Central memory CD8-positive, alpha-beta T cell (primary cell): ENCODE measurements around the gene KRTAP21-2.
"Not testable (repeated sequence)": the region's sequence is repeated elsewhere in the genome, so short reads cannot be mapped to it uniquely, and the experiment has no call there.

Experiments
- ATAC-seq: fragments of 150-1000 bp; cut with Tn5 transposase; replicated peaks from 2 replicates; pipeline ENCODE4 v1.10.0; 2022; ENCODE audit warnings: mild to moderate bottlenecking, moderate FRiP score, moderate number of reproducible peaks; ENCODE audit not compliant: poor library complexity, severe bottlenecking; ENCODE audit errors: extremely low read depth
- DNase-seq, 2 donors: peaks; one replicate each; pipeline ENCODE4 v3.0.0; 2021; ENCODE audit warnings: low spot score in 2 of 2
- H3K27ac Mint-ChIP-seq: one replicate; pipeline ENCODE4 v1.8.0; 2022; ENCODE audit warnings: low read depth, mild to moderate bottlenecking, moderate library complexity, mixed read lengths
- H3K27me3 Mint-ChIP-seq: one replicate; pipeline ENCODE4 v1.8.0; 2022; ENCODE audit warnings: mixed read lengths
- H3K36me3 Mint-ChIP-seq: one replicate; pipeline ENCODE4 v1.8.0; 2022; ENCODE audit warnings: mild to moderate bottlenecking, moderate library complexity, mixed read lengths; ENCODE audit not compliant: insufficient read depth
- H3K4me1 Mint-ChIP-seq: one replicate; pipeline ENCODE4 v1.8.0; 2022; ENCODE audit warnings: mixed read lengths
- H3K4me3 Mint-ChIP-seq: one replicate; pipeline ENCODE4 v1.8.0; 2022; ENCODE audit warnings: mild to moderate bottlenecking, moderate library complexity, mixed read lengths
- H3K9me3 Mint-ChIP-seq: one replicate; pipeline ENCODE4 v1.8.0; 2022; ENCODE audit warnings: mixed read lengths

KRTAP21-2 gene

GRCh38 chr21:30747159-30747558, at the start of gene KRTAP21-2:
TSS of gene KRTAP21-2 (minus strand) at chr21:30747259. CDS start at chr21:30747202, 57 bp downstream.
- Mint-ChIP-seq H3K36me3 (no peaks in the 10 kb centered on the region), H3K4me1 (no peaks in the 10 kb centered on the region), H3K4me3 (no peak within 1 kb of the TSS), H3K9me3 (peaks cover 4% of the 10 kb centered on the region), H3K27me3 (no peaks in the 10 kb centered on the region), H3K27ac (no peak within 1 kb of the TSS)
- ATAC-seq (no peak), DNase-seq (no peak)

GRCh38 chr21:30793581-30794314, 46.7 kb upstream of the KRTAP21-2 start:
- H3K36me3 Mint-ChIP-seq, result no peaks in the 10 kb centered on the region
- H3K4me3 Mint-ChIP-seq, result no peak overlapping the region
- no peaks in the 10 kb centered on the region for H3K27me3 Mint-ChIP-seq
- DNase-seq (no peak), ATAC-seq (no peak)
- no peak overlapping the region for H3K27ac Mint-ChIP-seq
- no peaks in the 10 kb centered on the region for H3K9me3 Mint-ChIP-seq
- no peaks in the 10 kb centered on the region for H3K4me1 Mint-ChIP-seq

- Mint-ChIP-seq H3K9me3 (no peaks in the 10 kb centered on the region), H3K36me3 (peaks cover 3% of the 10 kb centered on the region), H3K27me3 (peaks cover 5% of the 10 kb centered on the region), H3K4me3 (no peak overlapping the region), H3K4me1 (no peaks in the 10 kb centered on the region), H3K27ac (no peak overlapping the region)
- DNase-seq (no peak), ATAC-seq (no peak)
These were observed 32.2 kb upstream of the KRTAP21-2 start for GRCh38 chr21:30779249-30779648.

GRCh38 chr21:30769724-30770431, 22.8 kb upstream of the KRTAP21-2 start:
- Mint-ChIP-seq H3K4me3 (no peak overlapping the region), H3K4me1 (no peaks in the 10 kb centered on the region), H3K27me3 (peaks cover 7% of the 10 kb centered on the region), H3K27ac (no peak overlapping the region), H3K36me3 (no peaks in the 10 kb centered on the region), H3K9me3 (no peaks in the 10 kb centered on the region)
- ATAC-seq, result no peak
- no peak for DNase-seq

- no peak overlapping the region for H3K4me3 Mint-ChIP-seq
- peaks cover 5% of the 10 kb centered on the region for H3K9me3 Mint-ChIP-seq
- no peaks in the 10 kb centered on the region for H3K36me3 Mint-ChIP-seq
- peaks cover 11% of the 10 kb centered on the region for H3K27me3 Mint-ChIP-seq
- H3K4me1 Mint-ChIP-seq, result no peaks in the 10 kb centered on the region
- ATAC-seq, result no peak
- no peak overlapping the region for H3K27ac Mint-ChIP-seq
- no peak for DNase-seq
These were observed 13.7 kb upstream of the KRTAP21-2 start for GRCh38 chr21:30760776-30761175.

- Mint-ChIP-seq H3K9me3 (peaks cover 5% of the 10 kb centered on the region), H3K4me1 (no peaks in the 10 kb centered on the region), H3K36me3 (no peaks in the 10 kb centered on the region), H3K27me3 (peaks cover 13% of the 10 kb centered on the region), H3K27ac (no peak overlapping the region), H3K4me3 (no peak overlapping the region)
- DNase-seq, result no peak
- ATAC-seq, result no peak
These were observed 11.2 kb upstream of the KRTAP21-2 start for GRCh38 chr21:30758306-30758705.

- Mint-ChIP-seq H3K27me3 (peaks cover 13% of the 10 kb centered on the region), H3K9me3 (peaks cover 10% of the 10 kb centered on the region)
- not testable (repeated sequence) for H3K36me3 Mint-ChIP-seq, DNase-seq, H3K4me1 Mint-ChIP-seq, H3K27ac Mint-ChIP-seq, ATAC-seq, H3K4me3 Mint-ChIP-seq
These were observed 8.3 kb upstream of the KRTAP21-2 start, which contains the start of gene KRTAP21-1 for GRCh38 chr21:30755328-30755727. TSS of gene KRTAP21-1 (minus strand) at chr21:30755428. CDS start at chr21:30755378, 50 bp downstream.

- ATAC-seq, result no peak
- DNase-seq, result no peak
- Mint-ChIP-seq H3K36me3 (no peaks in the 10 kb centered on the region), H3K27ac (no peak overlapping the region), H3K9me3 (no peaks in the 10 kb centered on the region), H3K4me1 (no peaks in the 10 kb centered on the region), H3K4me3 (no peak overlapping the region), H3K27me3 (no peaks in the 10 kb centered on the region)
These were observed 6.6 kb downstream of the KRTAP21-2 start for GRCh38 chr21:30740462-30740861.

- Mint-ChIP-seq H3K36me3 (no peaks in the 10 kb centered on the region), H3K27ac (no peak overlapping the region), H3K4me3 (no peak overlapping the region), H3K9me3 (peaks cover 10% of the 10 kb centered on the region), H3K27me3 (no peaks in the 10 kb centered on the region), H3K4me1 (no peaks in the 10 kb centered on the region)
- ATAC-seq (no peak), DNase-seq (no peak)
These were observed 14.0 kb downstream of the KRTAP21-2 start for GRCh38 chr21:30733026-30733425.

- peaks cover 23% of the 10 kb centered on the region for H3K9me3 Mint-ChIP-seq
These were observed 20.3 kb downstream of the KRTAP21-2 start for GRCh38 chr21:30726726-30727125.

GRCh38 chr21:30719401-30719800, 27.7 kb downstream of the KRTAP21-2 start:
- no peak overlapping the region for H3K27ac Mint-ChIP-seq
- no peak for ATAC-seq

More at GRCh38 chr21:30726726-30727125, 20.3 kb downstream of the KRTAP21-2 start:
- no peaks in the 10 kb centered on the region for H3K27me3 Mint-ChIP-seq
- no peak overlapping the region for H3K27ac Mint-ChIP-seq
- no peak for ATAC-seq
- no peak for DNase-seq
- no peak overlapping the region for H3K4me3 Mint-ChIP-seq
- peaks cover 2% of the 10 kb centered on the region for H3K36me3 Mint-ChIP-seq
- H3K4me1 Mint-ChIP-seq, result no peaks in the 10 kb centered on the region

GRCh38 chr21:30718239-30718909, 28.7 kb downstream of the KRTAP21-2 start, which contains the start of gene KRTAP21-3:
TSS of gene KRTAP21-3 (minus strand) at chr21:30718777. CDS start at chr21:30718759, 18 bp downstream.
- Mint-ChIP-seq H3K9me3 (no peaks in the 10 kb centered on the region), H3K4me3 (no peak within 1 kb of the TSS), H3K36me3 (no peaks in the 10 kb centered on the region), H3K4me1 (no peaks in the 10 kb centered on the region), H3K27ac (no peak within 1 kb of the TSS), H3K27me3 (no peaks in the 10 kb centered on the region)
- DNase-seq (no peak), ATAC-seq (no peak)

More at GRCh38 chr21:30719401-30719800, 27.7 kb downstream of the KRTAP21-2 start:
- Mint-ChIP-seq H3K4me1 (no peaks in the 10 kb centered on the region), H3K4me3 (no peak overlapping the region), H3K9me3 (no peaks in the 10 kb centered on the region), H3K27me3 (no peaks in the 10 kb centered on the region), H3K36me3 (no peaks in the 10 kb centered on the region)
- no peak for DNase-seq
